HepG2 (cell line): Measurements from ENCODE around the gene SLC2A10. TPM values are rescaled to one million over a fixed set of nuclear protein-coding genes. Genes with fewer than 3 reads are reported as not detected.

Experiments used
- ATAD3A ChIP-seq: sonication (generic); formaldehyde crosslinking; IDR thresholded peaks from 2 replicates; pipeline ENCODE4 v1.4.0; 2020; ENCODE audit warnings: missing genetic modification reagents
- GATA4 ChIP-seq: sonication (generic); IDR thresholded peaks from 2 replicates; pipeline ENCODE4 v1.6.1; 2016; ENCODE audit warnings: antibody characterized with exemption, low read depth, borderline replicate concordance
- HHEX ChIP-seq: IDR thresholded peaks from 2 replicates; pipeline ENCODE4 v1.6.1; 2016; ENCODE audit warnings: control low read depth
- HNRNPH1 ChIP-seq: fragments of 200-400 bp; formaldehyde crosslinking; optimal IDR thresholded peaks from 2 replicates; pipeline ENCODE3; 2017; ENCODE audit warnings: mild to moderate bottlenecking, low read depth, low read length
- JARID2 ChIP-seq: sonication (generic); formaldehyde crosslinking; IDR thresholded peaks from 2 replicates; pipeline ENCODE4 v1.8.1; 2023; ENCODE audit warnings: missing genetic modification reagents, inconsistent platforms; ENCODE audit not compliant: insufficient replicate concordance
- ONECUT2 ChIP-seq: sonication (generic); formaldehyde crosslinking; IDR thresholded peaks from 2 replicates; pipeline ENCODE4 v1.4.0; 2020; ENCODE audit warnings: missing genetic modification reagents
- RBM22 ChIP-seq: fragments of 200-400 bp; formaldehyde crosslinking; optimal IDR thresholded peaks from 2 replicates; pipeline ENCODE3; 2017; ENCODE audit warnings: mild to moderate bottlenecking, low read length, moderate library complexity
- SKI ChIP-seq: fragments of 450-650 bp; IDR thresholded peaks from one replicate; pipeline ENCODE4 v1.6.1; 2018; ENCODE audit warnings: mild to moderate bottlenecking; ENCODE audit not compliant: partially characterized antibody
- TBL1XR1 ChIP-seq: fragments of 150-350 bp; IDR thresholded peaks from 2 replicates; pipeline ENCODE4 v1.6.1; 2014; ENCODE audit warnings: borderline replicate concordance, low read length; ENCODE audit not compliant: partially characterized antibody
- THAP11 ChIP-seq: IDR thresholded peaks from 2 replicates; pipeline ENCODE4 v1.6.1; 2016; ENCODE audit warnings: missing biosample characterization, missing genetic modification reagents
- U2AF1 ChIP-seq: fragments of 200-400 bp; formaldehyde crosslinking; optimal IDR thresholded peaks from 2 replicates; pipeline ENCODE3; 2017; ENCODE audit warnings: mild to moderate bottlenecking, low read depth, low read length
- ZEB1 ChIP-seq: IDR thresholded peaks from 2 replicates; pipeline ENCODE4 v1.6.1; 2012; ENCODE audit warnings: mild to moderate bottlenecking, low read depth, inconsistent platforms; ENCODE audit not compliant: insufficient replicate concordance
- ZNF207 ChIP-seq: fragments of 450-650 bp; IDR thresholded peaks from 2 replicates; pipeline ENCODE4 v1.6.1; 2016; ENCODE audit warnings: antibody characterized with exemption, borderline replicate concordance
- ZNF235 ChIP-seq: sonication (generic); formaldehyde crosslinking; IDR thresholded peaks from 2 replicates; pipeline ENCODE4 v1.8.1; 2023; ENCODE audit warnings: mild to moderate bottlenecking, missing genetic modification reagents, borderline replicate concordance
- ZNF33B ChIP-seq: sonication (generic); formaldehyde crosslinking; IDR thresholded peaks from 2 replicates; pipeline ENCODE4 v1.5.1; 2020; ENCODE audit warnings: mild to moderate bottlenecking, missing genetic modification reagents
- ZNF777 ChIP-seq: sonication (generic); formaldehyde crosslinking; IDR thresholded peaks from 2 replicates; pipeline ENCODE4 v1.4.0; 2020; ENCODE audit warnings: missing genetic modification reagents
- polyA plus RNA-seq, 8 experiments: library from polyadenylated mRNA; depleted of rRNA in 3 of 8; stranded (reverse) in 7 of 8; unstranded in 1 of 8; fragments of >200 nt; fragmentation: Illumina TruSeq in 4 of 8; extraction: Trizol in 4 of 8; gene quantifications; 2 replicates each; pipeline versions ENCODE4 v1.2.1 to v1.2.3, GENCODE V29; 2011 to 2016; ENCODE audit warnings: low read depth in 4 of 8, missing spikeins in 1 of 8, mixed read lengths in 1 of 8; ENCODE audit not compliant: insufficient read depth in 1 of 8
- total RNA-seq, 5 experiments: library from RNA; depleted of rRNA; stranded (reverse); fragments of >200 nt; fragmentation: Illumina TruSeq; extraction: Trizol; gene quantifications; 2 replicates each; pipeline ENCODE4 v1.2.3, GENCODE V29; 2016; ENCODE audit warnings: low read depth in 1 of 5
- TF ChIP-seq, protein P1 (sequence below): sonication (generic); formaldehyde crosslinking; IDR thresholded peaks from 2 replicates; pipeline ENCODE4 v1.4.0; 2020; ENCODE audit warnings: missing genetic modification reagents, mild to moderate bottlenecking, borderline replicate concordance
- TF ChIP-seq, protein P2 (sequence below): sonication (generic); formaldehyde crosslinking; IDR thresholded peaks from 2 replicates; pipeline ENCODE4 v1.5.1; 2020; ENCODE audit warnings: mild to moderate bottlenecking, missing genetic modification reagents, moderate library complexity
- TF ChIP-seq, protein P3 (sequence below): sonication (generic); formaldehyde crosslinking; IDR thresholded peaks from 2 replicates; pipeline ENCODE4 v1.4.0; 2020; ENCODE audit warnings: low read depth, missing genetic modification reagents

Gene SLC2A10
- total and polyA plus RNA-seq, 2 of the 13 experiments (the other 11 are each of a cell fraction or from before 2014, with no cell fraction given): 16.0 to 18.4 TPM

DNA sequence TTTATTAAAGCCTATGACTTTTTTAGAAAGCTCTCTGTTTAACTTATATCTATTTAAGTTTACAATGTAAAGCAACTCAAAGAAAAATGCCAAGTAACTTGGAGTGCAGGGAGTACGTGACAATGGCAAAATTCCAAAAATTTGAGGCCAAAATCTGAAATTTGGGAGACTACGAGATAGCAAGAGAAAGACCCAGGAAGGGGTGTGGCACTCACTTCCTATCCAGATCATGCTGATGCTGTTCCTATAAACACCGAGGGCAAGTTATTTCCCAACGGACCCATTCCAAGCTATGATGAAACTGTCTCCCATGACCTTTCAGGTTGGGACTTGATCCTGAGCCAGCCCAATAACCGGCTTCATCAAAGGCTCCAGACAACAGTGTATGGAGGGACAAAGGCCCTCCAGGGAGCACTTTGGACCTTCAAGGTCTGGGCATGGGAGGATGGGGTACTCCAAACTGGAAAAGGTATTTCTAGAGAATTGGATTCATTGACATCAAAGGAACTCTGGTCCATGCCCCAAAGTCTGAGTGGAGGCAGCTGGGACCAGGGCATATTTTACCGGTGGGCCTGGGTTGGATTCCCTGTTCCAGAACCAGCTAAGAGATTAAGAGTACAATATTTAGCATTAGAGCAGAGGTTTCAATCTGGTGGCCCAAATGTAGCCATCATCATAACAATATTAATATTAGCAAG, 42.5 kb upstream of the SLC2A10 start (continued):
- TF ChIP-seq, protein P1, sequence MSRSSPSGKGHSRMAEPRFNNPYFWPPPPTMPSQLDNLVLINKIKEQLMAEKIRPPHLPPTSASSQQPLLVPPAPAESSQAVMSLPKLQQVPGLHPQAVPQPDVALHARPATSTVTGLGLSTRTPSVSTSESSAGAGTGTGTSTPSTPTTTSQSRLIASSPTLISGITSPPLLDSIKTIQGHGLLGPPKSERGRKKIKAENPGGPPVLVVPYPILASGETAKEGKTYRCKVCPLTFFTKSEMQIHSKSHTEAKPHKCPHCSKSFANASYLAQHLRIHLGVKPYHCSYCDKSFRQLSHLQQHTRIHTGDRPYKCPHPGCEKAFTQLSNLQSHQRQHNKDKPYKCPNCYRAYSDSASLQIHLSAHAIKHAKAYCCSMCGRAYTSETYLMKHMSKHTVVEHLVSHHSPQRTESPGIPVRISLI (CRISPR knock-in tag): peak; percentile 93
- 0 out of 2 replicates have a peak, but pooled peaks have one; percentile 82 for TF ChIP-seq ZNF235
- peak; percentile 98 for TF ChIP-seq GATA4
- TF ChIP-seq SKI: peak; percentile 99
- peak; percentile 28 for TF ChIP-seq HNRNPH1
- TF ChIP-seq ZNF777 (CRISPR knock-in tag): peak; percentile 73
- TF ChIP-seq ZNF207: no peak
- TF ChIP-seq JARID2 (CRISPR knock-in tag): no peak
- TF ChIP-seq HHEX (CRISPR knock-in tag): peak; percentile 96
- TF ChIP-seq TBL1XR1: peak; percentile 96
- TF ChIP-seq ATAD3A (CRISPR knock-in tag): no peak
- peak; percentile 93 for TF ChIP-seq ONECUT2 (CRISPR knock-in tag)
- peak; percentile 67 for TF ChIP-seq U2AF1
- peak; percentile 74 for TF ChIP-seq RBM22
- TF ChIP-seq ZEB1: peak; percentile 98
- TF ChIP-seq, protein P2, sequence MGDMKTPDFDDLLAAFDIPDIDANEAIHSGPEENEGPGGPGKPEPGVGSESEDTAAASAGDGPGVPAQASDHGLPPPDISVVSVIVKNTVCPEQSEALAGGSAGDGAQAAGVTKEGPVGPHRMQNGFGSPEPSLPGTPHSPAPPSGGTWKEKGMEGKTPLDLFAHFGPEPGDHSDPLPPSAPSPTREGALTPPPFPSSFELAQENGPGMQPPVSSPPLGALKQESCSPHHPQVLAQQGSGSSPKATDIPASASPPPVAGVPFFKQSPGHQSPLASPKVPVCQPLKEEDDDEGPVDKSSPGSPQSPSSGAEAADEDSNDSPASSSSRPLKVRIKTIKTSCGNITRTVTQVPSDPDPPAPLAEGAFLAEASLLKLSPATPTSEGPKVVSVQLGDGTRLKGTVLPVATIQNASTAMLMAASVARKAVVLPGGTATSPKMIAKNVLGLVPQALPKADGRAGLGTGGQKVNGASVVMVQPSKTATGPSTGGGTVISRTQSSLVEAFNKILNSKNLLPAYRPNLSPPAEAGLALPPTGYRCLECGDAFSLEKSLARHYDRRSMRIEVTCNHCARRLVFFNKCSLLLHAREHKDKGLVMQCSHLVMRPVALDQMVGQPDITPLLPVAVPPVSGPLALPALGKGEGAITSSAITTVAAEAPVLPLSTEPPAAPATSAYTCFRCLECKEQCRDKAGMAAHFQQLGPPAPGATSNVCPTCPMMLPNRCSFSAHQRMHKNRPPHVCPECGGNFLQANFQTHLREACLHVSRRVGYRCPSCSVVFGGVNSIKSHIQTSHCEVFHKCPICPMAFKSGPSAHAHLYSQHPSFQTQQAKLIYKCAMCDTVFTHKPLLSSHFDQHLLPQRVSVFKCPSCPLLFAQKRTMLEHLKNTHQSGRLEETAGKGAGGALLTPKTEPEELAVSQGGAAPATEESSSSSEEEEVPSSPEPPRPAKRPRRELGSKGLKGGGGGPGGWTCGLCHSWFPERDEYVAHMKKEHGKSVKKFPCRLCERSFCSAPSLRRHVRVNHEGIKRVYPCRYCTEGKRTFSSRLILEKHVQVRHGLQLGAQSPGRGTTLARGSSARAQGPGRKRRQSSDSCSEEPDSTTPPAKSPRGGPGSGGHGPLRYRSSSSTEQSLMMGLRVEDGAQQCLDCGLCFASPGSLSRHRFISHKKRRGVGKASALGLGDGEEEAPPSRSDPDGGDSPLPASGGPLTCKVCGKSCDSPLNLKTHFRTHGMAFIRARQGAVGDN (CRISPR knock-in tag): peak; percentile 47; the same call in 1 of the 2 replicates
- peak; percentile 89 for TF ChIP-seq THAP11 (CRISPR knock-in tag)
- TF ChIP-seq, protein P3, sequence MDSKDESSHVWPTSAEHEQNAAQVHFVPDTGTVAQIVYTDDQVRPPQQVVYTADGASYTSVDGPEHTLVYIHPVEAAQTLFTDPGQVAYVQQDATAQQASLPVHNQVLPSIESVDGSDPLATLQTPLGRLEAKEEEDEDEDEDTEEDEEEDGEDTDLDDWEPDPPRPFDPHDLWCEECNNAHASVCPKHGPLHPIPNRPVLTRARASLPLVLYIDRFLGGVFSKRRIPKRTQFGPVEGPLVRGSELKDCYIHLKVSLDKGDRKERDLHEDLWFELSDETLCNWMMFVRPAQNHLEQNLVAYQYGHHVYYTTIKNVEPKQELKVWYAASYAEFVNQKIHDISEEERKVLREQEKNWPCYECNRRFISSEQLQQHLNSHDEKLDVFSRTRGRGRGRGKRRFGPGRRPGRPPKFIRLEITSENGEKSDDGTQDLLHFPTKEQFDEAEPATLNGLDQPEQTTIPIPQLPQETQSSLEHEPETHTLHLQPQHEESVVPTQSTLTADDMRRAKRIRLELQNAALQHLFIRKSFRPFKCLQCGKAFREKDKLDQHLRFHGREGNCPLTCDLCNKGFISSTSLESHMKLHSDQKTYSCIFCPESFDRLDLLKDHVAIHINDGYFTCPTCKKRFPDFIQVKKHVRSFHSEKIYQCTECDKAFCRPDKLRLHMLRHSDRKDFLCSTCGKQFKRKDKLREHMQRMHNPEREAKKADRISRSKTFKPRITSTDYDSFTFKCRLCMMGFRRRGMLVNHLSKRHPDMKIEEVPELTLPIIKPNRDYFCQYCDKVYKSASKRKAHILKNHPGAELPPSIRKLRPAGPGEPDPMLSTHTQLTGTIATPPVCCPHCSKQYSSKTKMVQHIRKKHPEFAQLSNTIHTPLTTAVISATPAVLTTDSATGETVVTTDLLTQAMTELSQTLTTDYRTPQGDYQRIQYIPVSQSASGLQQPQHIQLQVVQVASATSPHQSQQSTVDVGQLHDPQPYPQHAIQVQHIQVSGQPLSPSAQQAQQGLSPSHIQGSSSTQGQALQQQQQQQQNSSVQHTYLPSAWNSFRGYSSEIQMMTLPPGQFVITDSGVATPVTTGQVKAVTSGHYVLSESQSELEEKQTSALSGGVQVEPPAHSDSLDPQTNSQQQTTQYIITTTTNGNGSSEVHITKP (CRISPR knock-in tag): peak; percentile 93
- peak; percentile 98 for TF ChIP-seq ZNF33B (CRISPR knock-in tag)
